HG03196 (cell line): ENCODE data around the gene NAALADL1.
A peak's percentile ranks its signal among the peaks of the same experiment; 100 is the strongest.

Source experiments
- ATAC-seq: cut with Tn5 transposase; IDR thresholded peaks from one replicate; pipeline ENCODE4 v1.9.1; 2021; ENCODE audit not compliant: unreplicated experiment

The NAALADL1 gene

DNA sequence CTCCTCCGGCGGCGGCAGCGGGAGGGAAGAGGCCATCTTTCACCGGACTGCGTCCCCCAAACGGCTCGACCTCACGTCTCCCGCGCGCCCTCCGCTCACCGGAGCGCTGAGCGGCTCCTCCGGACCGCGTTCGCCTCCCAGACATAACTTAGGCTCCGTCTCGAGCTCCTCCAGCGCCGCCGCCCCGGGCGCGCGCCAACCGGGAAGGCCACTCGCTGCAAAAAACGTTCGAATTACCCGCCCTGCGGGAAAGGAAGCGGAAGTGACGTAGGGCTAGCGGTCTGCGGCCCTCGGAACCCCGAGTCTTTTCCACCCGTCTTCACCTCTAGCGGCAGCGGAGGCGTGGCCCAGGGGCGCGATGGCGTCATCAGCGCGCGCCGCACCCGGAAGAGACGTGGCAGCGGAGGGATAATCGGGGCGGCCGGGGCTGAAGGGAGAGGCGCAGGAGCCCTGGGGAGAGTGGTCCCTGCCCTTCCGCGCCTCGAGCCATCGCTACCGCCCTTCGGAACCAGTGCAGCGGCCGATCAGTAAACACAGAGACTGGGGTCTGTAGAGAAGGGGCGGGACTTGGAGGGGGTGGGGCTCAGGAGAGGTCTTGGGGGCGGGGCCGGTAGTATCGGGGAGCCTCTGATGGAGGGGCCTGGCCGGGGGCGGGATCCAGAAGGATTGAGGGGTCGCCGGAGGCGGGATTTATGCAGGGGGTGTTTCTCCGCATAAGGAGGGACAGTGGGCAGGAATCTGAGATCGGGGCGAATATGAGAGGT is 25.7 kb upstream of the NAALADL1 start, which contains the start of the genes CDCA5 and ZFPL1:
CDCA5 (minus strand) TSS at position 207 of the 764 bp plus-strand sequence; CDS start at position 145, 62 bp downstream.
ZFPL1 (plus strand) TSS at position 389 of the 764 bp plus-strand sequence. CDS start 477 bp downstream, outside the sequence.
- peak; percentile 78 for ATAC-seq

GRCh38 chr11:65083134-65083833 is 24.9 kb upstream of the NAALADL1 start:
- peak; percentile 14 for ATAC-seq

GRCh38 chr11:65078786-65079342 is 20.5 kb upstream of the NAALADL1 start:
- ATAC-seq, result no peak

DNA sequence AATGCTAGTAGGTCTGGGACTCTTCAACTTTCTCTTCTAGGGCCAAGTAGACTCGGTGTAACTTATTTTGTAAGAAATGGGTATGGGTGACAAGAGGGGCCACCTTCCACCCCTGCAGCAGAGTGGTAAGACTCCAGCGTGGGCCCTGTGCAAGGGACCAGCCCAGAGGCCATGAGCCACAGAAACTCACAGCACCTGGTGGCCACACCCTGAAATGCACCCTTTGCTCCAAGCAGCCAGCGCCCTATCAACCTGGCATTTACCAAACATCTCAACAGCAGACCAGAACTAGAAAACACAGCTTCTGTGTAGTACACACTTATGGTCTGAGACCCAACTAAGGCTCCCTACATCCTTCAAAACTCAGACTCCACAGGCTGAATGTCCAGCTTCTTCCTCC is 19.8 kb upstream of the NAALADL1 start:
- ATAC-seq, result no peak

DNA sequence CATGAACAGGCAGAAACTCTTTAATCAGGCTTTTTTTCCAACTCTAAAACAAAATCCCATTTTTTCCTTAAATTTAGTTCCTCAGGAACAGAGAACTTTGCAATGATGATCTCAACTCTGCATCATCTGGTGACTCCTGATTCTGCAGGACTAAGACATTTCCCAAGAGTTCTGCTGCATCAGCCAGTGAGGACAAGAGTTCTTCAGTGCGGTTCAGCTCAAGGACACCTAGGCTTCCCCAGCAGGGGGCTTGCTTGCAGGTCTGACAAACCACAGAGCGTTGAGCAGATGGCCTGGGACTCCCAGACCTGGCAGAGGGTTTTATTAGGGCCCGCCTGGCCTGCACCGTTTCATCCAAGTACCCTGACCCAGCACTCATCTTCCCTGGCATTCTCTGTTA is 19.1 kb upstream of the NAALADL1 start:
- ATAC-seq, result no peak

DNA sequence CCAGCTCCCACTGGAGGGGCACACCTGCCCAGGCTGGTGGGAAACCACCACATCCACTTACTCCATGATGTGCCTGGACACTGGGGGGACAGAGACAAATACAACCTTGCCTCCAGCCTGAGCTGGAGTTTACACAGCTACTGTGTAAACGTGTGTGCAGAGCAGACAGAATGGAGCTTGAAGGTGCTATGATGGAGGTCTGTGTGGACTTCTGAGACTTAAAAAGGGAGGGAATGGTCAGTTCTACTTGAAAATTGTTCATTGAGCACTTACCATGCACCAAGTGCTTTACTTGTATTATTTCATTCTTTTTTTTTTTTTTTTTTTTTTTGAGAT is 14.2 kb upstream of the NAALADL1 start:
- ATAC-seq, result no peak

DNA sequence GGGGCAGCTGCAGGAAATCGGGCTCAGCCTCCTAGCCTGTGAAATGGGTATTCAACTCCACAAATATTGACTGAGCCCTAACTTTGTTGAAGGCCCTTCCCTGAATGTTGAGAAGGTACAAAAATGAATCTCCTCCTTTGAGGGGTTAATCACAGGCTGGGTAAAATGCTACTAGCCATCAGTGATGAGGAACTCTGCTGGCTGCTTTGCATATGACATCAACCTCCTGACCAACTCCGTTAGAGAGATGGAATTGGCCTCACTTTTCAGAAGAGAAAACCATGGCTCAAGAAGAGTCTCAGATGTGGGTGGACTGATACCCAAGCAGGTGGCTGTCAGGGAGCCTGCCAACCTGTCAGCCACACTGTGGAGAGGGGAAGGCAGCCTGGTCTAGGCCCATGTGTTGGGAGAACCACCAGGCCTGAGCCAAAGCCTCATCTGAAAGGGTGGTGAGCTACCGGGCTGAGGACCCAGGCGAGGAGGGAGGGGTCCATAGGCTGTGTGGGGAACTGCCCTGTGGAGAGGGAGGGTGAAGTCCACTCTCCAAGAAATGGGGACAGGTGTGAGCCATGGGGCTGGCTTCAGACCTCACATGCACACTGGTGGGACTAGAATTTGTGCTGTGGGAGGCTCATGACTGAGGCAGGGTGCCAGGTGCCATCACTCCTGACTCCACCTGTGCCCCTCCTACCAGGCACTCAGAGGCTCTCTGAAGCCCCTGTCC is 13.7 kb upstream of the NAALADL1 start:
- no peak for ATAC-seq

DNA sequence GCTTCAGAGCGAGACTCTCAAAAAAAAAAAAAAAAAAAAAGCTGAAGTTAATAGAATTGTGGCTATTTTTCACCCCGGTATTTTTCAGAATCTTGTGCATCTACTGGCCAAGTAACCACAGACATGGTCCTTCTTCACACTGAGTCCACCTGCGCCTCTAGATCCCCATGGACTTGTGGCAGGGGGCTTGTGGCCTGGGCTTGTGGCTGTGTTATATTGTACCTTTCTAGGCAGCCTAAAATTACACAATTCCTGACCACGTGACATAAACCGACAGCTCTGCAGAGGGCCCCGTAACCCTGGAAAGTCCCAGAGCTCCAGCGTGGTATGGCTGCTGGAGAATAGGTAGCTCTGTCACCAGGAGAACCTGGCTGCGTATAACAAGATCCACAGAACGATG is 10.9 kb upstream of the NAALADL1 start:
- ATAC-seq, result no peak

DNA sequence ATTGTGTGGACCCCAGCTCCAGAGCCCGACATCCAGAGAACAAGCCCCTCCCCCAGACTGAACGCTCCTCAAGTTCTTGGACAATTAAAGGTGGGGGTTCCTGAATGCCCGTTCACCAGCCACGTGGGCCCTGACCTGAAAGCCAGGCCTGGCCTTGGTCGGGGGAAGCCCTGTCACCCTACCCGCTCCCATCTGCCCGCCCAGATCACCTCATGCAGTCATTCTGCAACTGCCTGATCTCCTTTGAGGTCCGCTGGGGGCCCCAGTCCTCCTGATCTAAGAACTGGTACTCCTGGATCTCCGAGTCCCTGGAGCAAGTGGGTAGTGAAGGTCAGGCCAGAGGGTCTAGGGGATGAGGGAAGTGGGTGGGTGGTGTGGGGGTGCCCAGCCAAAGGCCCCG is 9.1 kb upstream of the NAALADL1 start:
- ATAC-seq, result no peak

DNA sequence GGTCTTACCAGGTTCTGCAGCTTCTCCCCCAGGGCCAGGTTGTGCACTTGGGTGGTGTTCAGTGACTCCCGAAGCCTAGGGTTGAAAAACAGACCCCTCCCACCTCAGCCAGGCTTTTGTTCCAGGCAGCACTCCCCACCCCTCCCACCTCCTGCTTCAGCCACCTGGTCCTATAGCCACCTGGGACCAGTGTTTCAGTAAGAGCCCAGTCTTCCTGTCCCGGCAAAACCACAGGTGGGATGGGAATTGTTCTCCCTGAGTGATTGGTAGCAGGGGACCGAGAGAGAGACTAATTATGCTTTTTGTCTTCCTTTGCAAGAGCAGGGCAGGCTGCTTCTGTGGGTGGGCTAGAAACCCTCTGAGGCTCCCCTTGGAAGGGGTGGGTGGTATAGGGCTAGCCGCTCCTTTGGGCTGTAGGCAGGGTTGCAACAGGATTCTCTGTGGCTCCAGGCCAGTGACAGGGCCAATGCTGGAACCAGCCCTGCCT is 8.5 kb upstream of the NAALADL1 start:
- no peak for ATAC-seq

GRCh38 chr11:65066315-65066714 is 8.0 kb upstream of the NAALADL1 start:
- ATAC-seq, result no peak

DNA sequence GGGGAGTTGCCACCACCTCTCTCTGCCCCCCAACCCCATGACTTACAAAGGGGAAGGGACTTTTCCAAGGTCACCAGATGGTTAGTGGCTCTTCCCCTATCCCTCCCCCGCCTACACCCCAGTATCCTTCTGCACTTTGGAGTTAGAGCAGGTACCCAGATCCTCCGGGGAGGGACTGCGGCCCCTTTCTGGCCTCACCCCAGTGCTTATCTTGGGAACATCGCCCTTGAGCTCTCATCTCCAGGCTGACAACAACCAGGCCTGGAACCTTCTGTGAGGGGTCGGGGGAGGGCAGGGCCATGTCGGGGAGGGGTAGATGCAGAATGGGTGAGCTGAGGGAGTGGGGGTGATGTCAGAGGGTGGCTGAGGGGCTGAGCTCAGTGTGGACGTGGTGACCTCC is 7.5 kb upstream of the NAALADL1 start:
- ATAC-seq, result no peak

DNA sequence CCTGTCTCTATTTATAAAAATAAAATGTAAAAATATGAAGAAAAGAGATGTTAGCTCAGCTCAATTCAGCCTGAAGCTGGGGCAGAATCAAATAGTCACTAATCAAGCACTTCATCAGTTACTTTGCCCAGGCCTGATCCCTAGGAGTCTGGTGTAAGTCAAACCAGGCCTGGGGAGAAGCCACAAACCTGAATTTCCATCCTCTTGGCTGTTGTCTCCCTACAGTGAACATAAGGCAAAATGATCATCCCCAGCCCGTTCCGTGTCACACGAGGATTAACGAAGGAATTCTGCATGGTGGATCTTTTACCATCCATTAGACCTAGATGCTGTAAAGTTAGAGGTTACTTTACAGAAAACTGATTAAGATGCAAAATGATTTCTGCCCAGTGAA is 6.5 kb upstream of the NAALADL1 start:
- ATAC-seq, result no peak

DNA sequence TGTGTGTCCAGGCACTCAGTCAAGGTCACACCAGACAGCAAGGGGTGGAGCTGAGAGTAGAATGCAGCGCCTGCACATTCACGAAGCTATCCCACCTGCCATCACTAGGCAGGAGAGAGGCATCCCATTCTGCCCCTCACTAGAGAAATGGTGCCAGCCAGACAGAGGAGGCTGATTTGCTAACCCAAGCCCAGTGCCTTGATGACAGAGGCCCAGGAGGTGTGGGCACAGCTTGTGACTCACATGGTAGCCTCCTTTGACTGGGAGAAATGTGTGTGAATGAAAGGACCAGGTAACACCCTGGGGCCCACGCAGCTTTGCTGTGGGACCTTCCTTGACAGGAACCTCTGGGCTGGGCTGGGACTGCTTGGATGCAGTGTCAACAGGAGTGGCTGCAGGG is 5.2 kb upstream of the NAALADL1 start:
- no peak for ATAC-seq

- ATAC-seq, result no peak
Measured at GRCh38 chr11:65060913-65061408, 2.6 kb upstream of the NAALADL1 start.

DNA sequence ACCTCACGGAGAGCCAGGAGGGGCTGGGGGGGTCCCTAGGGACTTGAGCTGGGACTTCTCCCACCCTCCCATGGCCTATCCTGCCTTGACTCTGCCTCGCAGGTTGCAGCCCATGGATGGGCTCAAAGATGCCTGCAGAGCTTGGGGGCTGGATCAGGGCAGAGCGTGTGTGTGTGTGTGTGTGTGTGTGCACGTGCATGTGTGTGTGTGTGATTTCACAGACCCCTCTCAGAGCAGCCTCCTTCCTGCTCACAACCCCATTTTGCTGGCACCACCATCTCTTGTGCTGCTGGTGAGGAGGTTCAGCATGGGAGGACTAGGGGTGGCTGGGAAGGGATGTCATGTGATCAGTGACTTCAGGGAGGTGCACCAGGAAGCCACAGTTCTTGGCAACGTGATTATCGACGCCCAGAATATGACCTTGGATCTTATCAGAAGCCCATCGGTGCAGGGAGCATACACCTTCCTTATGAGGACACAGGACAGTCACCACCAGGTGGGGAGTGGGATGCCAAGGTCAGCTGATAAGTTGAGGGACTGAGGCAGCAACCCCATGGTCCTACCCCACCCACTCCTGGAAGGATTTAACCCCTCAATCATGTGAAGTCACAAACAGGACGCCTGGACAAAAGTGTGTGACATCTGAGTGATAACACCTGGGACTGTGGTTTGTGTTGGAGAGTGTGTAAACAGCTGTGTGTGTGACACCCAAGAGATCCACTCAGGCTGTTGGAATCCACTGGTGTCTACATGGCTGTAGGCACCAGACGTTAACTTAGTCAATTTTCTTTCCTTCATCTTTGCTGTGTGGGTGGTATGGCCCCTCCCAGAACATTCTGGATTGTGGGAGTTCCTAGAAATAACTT is 1.8 kb upstream of the NAALADL1 start:
- ATAC-seq, result no peak

DNA sequence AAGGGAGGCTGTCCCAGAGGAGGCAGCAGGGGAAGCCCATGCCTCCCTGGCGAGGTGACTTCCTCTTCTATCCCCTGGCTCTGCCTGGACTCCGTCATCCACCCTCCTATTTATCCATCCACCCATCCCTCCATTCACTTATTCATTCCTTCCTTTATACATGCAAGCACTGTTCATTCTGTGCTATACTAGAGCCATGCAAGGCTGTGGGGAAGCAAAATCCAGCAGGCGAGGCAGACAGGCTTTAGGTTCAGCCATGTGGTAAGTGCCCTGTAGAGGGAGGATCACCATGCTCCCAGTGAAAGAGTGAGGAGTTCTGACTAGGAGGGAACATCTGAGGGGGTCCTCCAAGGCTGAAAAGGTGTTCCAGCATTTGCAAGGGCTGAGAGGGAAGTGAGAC is 1.2 kb upstream of the NAALADL1 start:
- ATAC-seq, result no peak

GRCh38 chr11:65058012-65058411 is 341 bp downstream of the NAALADL1 start:
- ATAC-seq, result no peak

DNA sequence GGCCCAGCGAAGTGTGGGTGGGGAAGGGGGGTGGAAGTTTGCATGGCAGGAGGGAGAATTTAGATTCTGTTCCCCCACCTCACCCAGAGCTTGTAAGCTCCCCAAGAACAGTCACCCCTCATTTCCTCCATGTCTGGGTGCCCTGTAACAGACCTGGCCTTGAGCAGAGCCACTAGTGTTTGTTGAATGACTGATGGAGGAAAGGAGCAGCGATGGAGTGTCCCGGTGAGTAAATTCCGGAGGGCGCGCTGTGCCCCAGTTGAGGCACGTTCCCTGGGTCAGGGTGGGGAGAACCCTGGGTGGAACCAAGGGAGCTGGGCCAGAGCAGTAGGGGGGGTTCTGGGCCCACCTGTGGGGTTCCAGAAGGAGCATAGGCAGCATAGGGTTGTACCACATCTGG is 827 bp downstream of the NAALADL1 start:
- ATAC-seq, result no peak

DNA sequence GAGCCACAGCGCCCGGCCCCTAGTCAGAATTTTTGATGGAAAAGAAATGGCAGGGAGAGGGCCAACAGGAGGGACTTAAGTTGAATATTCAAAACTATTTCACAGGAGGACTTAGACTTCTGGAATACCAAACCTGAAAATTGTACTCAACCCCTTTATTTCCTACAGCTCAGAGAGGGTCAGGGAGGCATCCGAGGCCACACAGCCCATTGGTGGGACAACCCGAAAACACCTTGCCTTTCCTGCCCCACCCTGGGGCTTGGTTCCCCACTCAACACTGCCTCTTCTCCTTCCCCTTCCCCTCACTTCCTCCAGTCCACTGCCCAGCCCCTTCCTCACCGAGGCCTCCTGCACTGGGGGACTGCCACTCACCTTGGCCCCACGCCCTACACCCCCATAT is 1.4 kb downstream of the NAALADL1 start:
- ATAC-seq, result no peak
